ENCODE measurements around the gene CASP10.
A peak's percentile ranks its signal among the peaks of the same experiment; 100 is the strongest.

The CASP10 gene

GRCh38 chr2:201223089-201224073 lies 40.4 kb downstream of the CASP10 start:
- TF ChIP-seq CTCF (conservative IDR thresholded peaks at IDR 0.05; ENCODE audit: low read length): no peak
- no peak for DNase-seq (ENCODE audit: low read depth)
- H3K4me3 ChIP-seq (ENCODE audit: low read length): no peak overlapping the region

- H3K4me3 ChIP-seq (ENCODE audit: low read length): no peak overlapping the region
- DNase-seq (ENCODE audit: low read depth): peak; percentile 25
- no peak for TF ChIP-seq CTCF (conservative IDR thresholded peaks at IDR 0.05; ENCODE audit: low read length)
These were observed 45.5 kb downstream of the CASP10 start for GRCh38 chr2:201228271-201228911.

- TF ChIP-seq CTCF (conservative IDR thresholded peaks at IDR 0.05; ENCODE audit: low read length): no peak
- H3K4me3 ChIP-seq (ENCODE audit: low read length): no peak overlapping the region
- no peak for DNase-seq (ENCODE audit: low read depth)
These were observed 46.0 kb downstream of the CASP10 start for GRCh38 chr2:201228912-201229290.

GRCh38 chr2:201231781-201232466 lies 49.0 kb downstream of the CASP10 start:
- no peak overlapping the region for H3K4me3 ChIP-seq (ENCODE audit: low read length)
- TF ChIP-seq CTCF (conservative IDR thresholded peaks at IDR 0.05; ENCODE audit: low read length): peak; percentile 96
- DNase-seq (ENCODE audit: low read depth): peak; percentile 92

- no peak overlapping the region for H3K4me3 ChIP-seq (ENCODE audit: low read length)
- no peak for TF ChIP-seq CTCF (conservative IDR thresholded peaks at IDR 0.05; ENCODE audit: low read length)
- no peak for DNase-seq (ENCODE audit: low read depth)
These were observed 49.5 kb downstream of the CASP10 start for GRCh38 chr2:201232467-201232815.

- H3K4me3 ChIP-seq (ENCODE audit: low read length): no peak overlapping the region
- TF ChIP-seq CTCF (conservative IDR thresholded peaks at IDR 0.05; ENCODE audit: low read length): no peak
- DNase-seq (ENCODE audit: low read depth): no peak
These were observed 50.4 kb downstream of the CASP10 start for GRCh38 chr2:201233192-201233811.
